ENCODE results near the gene PIWIL1. TPM values are rescaled to one million over a fixed set of nuclear protein-coding genes. Genes with fewer than 3 reads are reported as not detected.

PIWIL1 gene
- total RNA-seq, 1 donor from 2014 or later: 0.08 TPM

DNA sequence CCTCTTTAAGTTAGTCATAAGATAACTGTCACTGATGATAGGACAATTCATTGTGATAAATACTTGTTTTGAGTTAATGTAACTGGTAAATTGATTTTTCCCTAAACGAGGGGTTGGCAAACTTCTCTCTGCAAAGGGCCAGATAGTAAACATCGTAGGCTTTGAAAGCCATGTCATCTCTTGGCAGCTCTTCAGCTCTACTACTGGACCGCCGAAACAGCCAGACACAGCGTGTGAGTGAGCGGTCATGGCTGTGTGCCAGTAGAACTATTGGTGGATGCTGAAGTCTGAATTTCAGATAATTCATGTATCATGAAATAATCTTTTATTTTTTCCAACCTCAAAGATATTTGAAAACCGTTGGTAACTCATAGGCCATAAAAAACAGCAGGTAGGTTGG is 9.9 kb downstream of the PIWIL1 start:
- Histone ChIP-seq H3K4me3 (ENCODE audit: low read depth, low read length) (no peak overlapping the region), H3K36me3 (ENCODE audit: control insufficient read depth, insufficient read depth, low read length) (no peaks in the 10 kb centered on the region), H3K27me3 (ENCODE audit: control insufficient read depth, insufficient read depth, low read length) (no peaks in the 10 kb centered on the region)
- no peak for DNase-seq (ENCODE audit: low read depth)
- TF ChIP-seq CTCF (IDR thresholded peaks at IDR 0.05; ENCODE audit: insufficient read depth, low read length, poor library complexity, severe bottlenecking): no peak

DNA sequence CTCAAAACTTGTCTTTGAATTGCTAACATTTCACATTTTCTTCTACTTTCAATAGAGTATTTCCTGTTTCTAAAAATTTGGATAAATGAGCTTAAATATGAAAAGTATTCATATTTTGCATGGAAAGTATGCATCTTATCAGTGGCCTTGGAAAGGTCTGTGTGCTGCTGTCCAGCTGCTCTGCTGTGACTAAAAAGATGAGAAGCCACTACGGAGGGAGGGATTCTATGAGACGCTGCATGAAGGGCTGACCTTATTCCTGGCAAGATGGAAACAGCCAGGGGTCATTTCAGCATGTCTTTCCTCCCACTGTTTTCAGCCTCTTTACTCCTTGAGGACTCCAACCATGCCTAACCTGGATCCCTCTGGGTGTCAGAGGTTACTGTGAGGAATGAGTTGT is 13.0 kb downstream of the PIWIL1 start:
- no peak for TF ChIP-seq CTCF (IDR thresholded peaks at IDR 0.05; ENCODE audit: insufficient read depth, low read length, poor library complexity, severe bottlenecking)

GRCh38 chr12:130351326-130351725 is 13.6 kb downstream of the PIWIL1 start:
- Histone ChIP-seq H3K4me3 (ENCODE audit: low read depth, low read length) (no peak overlapping the region), H3K27me3 (ENCODE audit: control insufficient read depth, insufficient read depth, low read length) (no peaks in the 10 kb centered on the region), H3K36me3 (ENCODE audit: control insufficient read depth, insufficient read depth, low read length) (no peaks in the 10 kb centered on the region)
- no peak for TF ChIP-seq CTCF (IDR thresholded peaks at IDR 0.05; ENCODE audit: insufficient read depth, low read length, poor library complexity, severe bottlenecking)
- no peak for DNase-seq (ENCODE audit: low read depth)

More for the DNA sequence above, 13.0 kb downstream of the PIWIL1 start:
- no peaks in the 10 kb centered on the region for H3K27me3 ChIP-seq (ENCODE audit: control insufficient read depth, insufficient read depth, low read length)
- H3K36me3 ChIP-seq (ENCODE audit: control insufficient read depth, insufficient read depth, low read length): no peaks in the 10 kb centered on the region
- no peak overlapping the region for H3K4me3 ChIP-seq (ENCODE audit: low read depth, low read length)
- no peak for DNase-seq (ENCODE audit: low read depth)

GRCh38 chr12:130353081-130353480 is 15.4 kb downstream of the PIWIL1 start:
- TF ChIP-seq CTCF (IDR thresholded peaks at IDR 0.05; ENCODE audit: insufficient read depth, low read length, poor library complexity, severe bottlenecking): no peak
- Histone ChIP-seq H3K4me3 (ENCODE audit: low read depth, low read length) (no peak overlapping the region), H3K27me3 (ENCODE audit: control insufficient read depth, insufficient read depth, low read length) (peaks cover 4% of the 10 kb centered on the region), H3K36me3 (ENCODE audit: control insufficient read depth, insufficient read depth, low read length) (no peaks in the 10 kb centered on the region)
- DNase-seq (ENCODE audit: low read depth): no peak

DNA sequence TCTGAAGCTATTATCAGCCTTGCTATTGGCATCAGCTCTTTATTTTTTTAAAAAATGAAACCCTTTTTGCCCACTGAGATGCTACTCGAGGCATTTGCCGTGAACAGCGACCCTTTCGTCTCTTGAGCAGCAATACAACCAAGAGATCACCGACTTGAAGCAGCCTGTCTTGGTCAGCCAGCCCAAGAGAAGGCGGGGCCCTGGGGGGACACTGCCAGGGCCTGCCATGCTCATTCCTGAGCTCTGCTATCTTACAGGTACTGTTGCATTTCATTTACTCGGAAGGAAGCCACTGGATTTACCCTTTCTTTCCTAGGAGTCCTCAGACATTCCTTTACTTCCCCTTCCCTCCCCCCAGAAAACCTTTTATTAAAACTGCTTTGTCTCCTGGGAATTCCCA is 16.7 kb downstream of the PIWIL1 start:
- TF ChIP-seq CTCF (IDR thresholded peaks at IDR 0.05; ENCODE audit: insufficient read depth, low read length, poor library complexity, severe bottlenecking): no peak
- no peak for DNase-seq (ENCODE audit: low read depth)
- Histone ChIP-seq H3K36me3 (ENCODE audit: control insufficient read depth, insufficient read depth, low read length) (no peaks in the 10 kb centered on the region), H3K4me3 (ENCODE audit: low read depth, low read length) (no peak overlapping the region), H3K27me3 (ENCODE audit: control insufficient read depth, insufficient read depth, low read length) (peaks cover 8% of the 10 kb centered on the region)

GRCh38 chr12:130356222-130356621 is 18.5 kb downstream of the PIWIL1 start:
- TF ChIP-seq CTCF (IDR thresholded peaks at IDR 0.05; ENCODE audit: insufficient read depth, low read length, poor library complexity, severe bottlenecking): no peak
- DNase-seq (ENCODE audit: low read depth): no peak

More at GRCh38 chr12:130356222-130356621, 18.5 kb downstream of the PIWIL1 start:
- no peak overlapping the region for H3K4me3 ChIP-seq (ENCODE audit: low read depth, low read length)
- no peaks in the 10 kb centered on the region for H3K36me3 ChIP-seq (ENCODE audit: control insufficient read depth, insufficient read depth, low read length)
- peaks cover 8% of the 10 kb centered on the region for H3K27me3 ChIP-seq (ENCODE audit: control insufficient read depth, insufficient read depth, low read length)

All from kidney epithelial cell (primary cell).